Measurements from ENCODE around the gene VAMP1.
"Not testable (repeated sequence)": the region's sequence is repeated elsewhere in the genome, so short reads cannot be mapped to it uniquely, and the experiment has no call there.

DNA sequence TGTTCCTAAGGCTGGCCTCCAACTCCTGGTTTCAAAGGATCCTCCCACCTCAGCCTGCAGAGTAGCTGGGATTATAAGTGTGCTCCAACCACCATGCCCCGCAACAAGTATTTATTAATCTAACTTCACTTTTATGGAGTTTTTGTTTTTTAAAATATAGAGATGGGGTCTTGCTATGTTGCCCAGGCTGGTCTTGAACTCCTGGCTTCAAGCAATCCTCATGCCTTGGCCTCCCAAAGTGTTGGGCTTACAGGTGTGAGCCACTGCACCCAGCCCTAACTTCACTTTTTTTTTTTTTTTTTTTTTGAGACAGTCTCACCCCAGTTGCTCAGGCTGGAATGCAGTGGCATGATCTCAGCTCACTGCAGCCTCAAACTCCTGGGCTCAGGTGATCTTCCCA, 20.2 kb upstream of the VAMP1 start:
- TF ChIP-seq, protein P1, sequence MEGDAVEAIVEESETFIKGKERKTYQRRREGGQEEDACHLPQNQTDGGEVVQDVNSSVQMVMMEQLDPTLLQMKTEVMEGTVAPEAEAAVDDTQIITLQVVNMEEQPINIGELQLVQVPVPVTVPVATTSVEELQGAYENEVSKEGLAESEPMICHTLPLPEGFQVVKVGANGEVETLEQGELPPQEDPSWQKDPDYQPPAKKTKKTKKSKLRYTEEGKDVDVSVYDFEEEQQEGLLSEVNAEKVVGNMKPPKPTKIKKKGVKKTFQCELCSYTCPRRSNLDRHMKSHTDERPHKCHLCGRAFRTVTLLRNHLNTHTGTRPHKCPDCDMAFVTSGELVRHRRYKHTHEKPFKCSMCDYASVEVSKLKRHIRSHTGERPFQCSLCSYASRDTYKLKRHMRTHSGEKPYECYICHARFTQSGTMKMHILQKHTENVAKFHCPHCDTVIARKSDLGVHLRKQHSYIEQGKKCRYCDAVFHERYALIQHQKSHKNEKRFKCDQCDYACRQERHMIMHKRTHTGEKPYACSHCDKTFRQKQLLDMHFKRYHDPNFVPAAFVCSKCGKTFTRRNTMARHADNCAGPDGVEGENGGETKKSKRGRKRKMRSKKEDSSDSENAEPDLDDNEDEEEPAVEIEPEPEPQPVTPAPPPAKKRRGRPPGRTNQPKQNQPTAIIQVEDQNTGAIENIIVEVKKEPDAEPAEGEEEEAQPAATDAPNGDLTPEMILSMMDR (IDR thresholded peaks at IDR 0.05; ENCODE audit: extremely low read depth in 1 of 2, insufficient read depth in 1 of 2, low read depth in 1 of 2, low read length in 2 of 2): not testable (repeated sequence)
- TF ChIP-seq POLR2AphosphoS5 (IDR thresholded peaks at IDR 0.05; ENCODE audit: insufficient read depth, low read depth, low read length); JUN (IDR thresholded peaks at IDR 0.05; ENCODE audit: borderline replicate concordance, insufficient read depth, insufficient read length, low read depth); FOS (IDR thresholded peaks at IDR 0.05; ENCODE audit: borderline replicate concordance, insufficient read depth, low read length); POLR2A (IDR thresholded peaks at IDR 0.05; ENCODE audit: low read depth, low read length); EZH2 (IDR thresholded peaks at IDR 0.05; ENCODE audit: borderline replicate concordance, low read depth, low read length, severe bottlenecking); MYC (IDR thresholded peaks at IDR 0.05; ENCODE audit: low read depth, low read length): not testable (repeated sequence)
- TF ChIP-seq, protein P2, sequence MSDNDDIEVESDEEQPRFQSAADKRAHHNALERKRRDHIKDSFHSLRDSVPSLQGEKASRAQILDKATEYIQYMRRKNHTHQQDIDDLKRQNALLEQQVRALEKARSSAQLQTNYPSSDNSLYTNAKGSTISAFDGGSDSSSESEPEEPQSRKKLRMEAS (IDR thresholded peaks at IDR 0.05; ENCODE audit: insufficient read depth, insufficient read length): not testable (repeated sequence)

Data from endothelial cell of umbilical vein (primary cell).